ENCODE measurements around the gene STX5. TPM values are rescaled to one million over a fixed set of nuclear protein-coding genes. Genes with fewer than 3 reads are reported as not detected.
A peak's percentile ranks its signal among the peaks of the same experiment; 100 is the strongest.
"Not testable (repeated sequence)": the region's sequence is repeated elsewhere in the genome, so short reads cannot be mapped to it uniquely, and the experiment has no call there.

The STX5 gene
- total RNA-seq, 1 donor: 35.8 TPM

DNA sequence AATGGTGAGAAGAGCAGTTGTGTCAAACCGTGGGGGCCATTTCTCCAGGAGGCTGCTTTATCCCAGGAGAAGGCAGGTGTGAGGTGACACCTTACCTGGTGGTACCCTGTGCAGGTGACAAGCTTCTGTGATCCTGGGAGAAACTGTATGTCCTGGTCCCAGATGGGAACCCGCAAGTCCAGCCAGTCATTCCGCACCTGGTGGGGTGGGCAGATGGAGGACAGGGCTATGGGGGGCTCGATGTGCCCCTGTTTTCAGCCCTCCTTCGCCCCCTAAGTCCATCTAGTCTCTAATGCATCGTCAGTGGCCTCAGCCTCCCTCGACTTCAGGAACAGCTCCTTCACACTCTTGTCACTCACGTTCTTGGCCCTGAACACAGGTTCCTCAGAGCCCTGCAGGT is 3.5 kb upstream of the STX5 start:
- DNase-seq (ENCODE audit: insufficient read length, low spot score, missing footprints): no peak
- no peaks in the 10 kb centered on the region for H3K9me3 ChIP-seq (ENCODE audit: low read depth, low read length)
- H3K4me1 ChIP-seq (ENCODE audit: insufficient read depth, low read length): peaks cover 22% of the 10 kb centered on the region
- no peak overlapping the region for H2AFZ ChIP-seq (ENCODE audit: low read length)
- H3K27me3 ChIP-seq (ENCODE audit: insufficient read depth, low read length): no peaks in the 10 kb centered on the region
- H3K36me3 ChIP-seq (ENCODE audit: insufficient read depth, low read length): peaks cover 32% of the 10 kb centered on the region
- peaks cover 13% of the 10 kb centered on the region for H4K20me1 ChIP-seq (ENCODE audit: insufficient read depth, low read length)
- H3K27ac ChIP-seq (ENCODE audit: low read depth, low read length): no peak overlapping the region
- H3K4me2 ChIP-seq (ENCODE audit: insufficient read depth, low read length): no peak overlapping the region
- peaks cover 74% of the 10 kb centered on the region for H3K79me2 ChIP-seq (ENCODE audit: insufficient read depth, low read length)
- TF ChIP-seq, protein P1, sequence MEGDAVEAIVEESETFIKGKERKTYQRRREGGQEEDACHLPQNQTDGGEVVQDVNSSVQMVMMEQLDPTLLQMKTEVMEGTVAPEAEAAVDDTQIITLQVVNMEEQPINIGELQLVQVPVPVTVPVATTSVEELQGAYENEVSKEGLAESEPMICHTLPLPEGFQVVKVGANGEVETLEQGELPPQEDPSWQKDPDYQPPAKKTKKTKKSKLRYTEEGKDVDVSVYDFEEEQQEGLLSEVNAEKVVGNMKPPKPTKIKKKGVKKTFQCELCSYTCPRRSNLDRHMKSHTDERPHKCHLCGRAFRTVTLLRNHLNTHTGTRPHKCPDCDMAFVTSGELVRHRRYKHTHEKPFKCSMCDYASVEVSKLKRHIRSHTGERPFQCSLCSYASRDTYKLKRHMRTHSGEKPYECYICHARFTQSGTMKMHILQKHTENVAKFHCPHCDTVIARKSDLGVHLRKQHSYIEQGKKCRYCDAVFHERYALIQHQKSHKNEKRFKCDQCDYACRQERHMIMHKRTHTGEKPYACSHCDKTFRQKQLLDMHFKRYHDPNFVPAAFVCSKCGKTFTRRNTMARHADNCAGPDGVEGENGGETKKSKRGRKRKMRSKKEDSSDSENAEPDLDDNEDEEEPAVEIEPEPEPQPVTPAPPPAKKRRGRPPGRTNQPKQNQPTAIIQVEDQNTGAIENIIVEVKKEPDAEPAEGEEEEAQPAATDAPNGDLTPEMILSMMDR (IDR thresholded peaks at IDR 0.05; ENCODE audit: extremely low read depth, low read depth, low read length): no peak
- no peak overlapping the region for H3K4me3 ChIP-seq (ENCODE audit: insufficient read depth, low read length)

DNA sequence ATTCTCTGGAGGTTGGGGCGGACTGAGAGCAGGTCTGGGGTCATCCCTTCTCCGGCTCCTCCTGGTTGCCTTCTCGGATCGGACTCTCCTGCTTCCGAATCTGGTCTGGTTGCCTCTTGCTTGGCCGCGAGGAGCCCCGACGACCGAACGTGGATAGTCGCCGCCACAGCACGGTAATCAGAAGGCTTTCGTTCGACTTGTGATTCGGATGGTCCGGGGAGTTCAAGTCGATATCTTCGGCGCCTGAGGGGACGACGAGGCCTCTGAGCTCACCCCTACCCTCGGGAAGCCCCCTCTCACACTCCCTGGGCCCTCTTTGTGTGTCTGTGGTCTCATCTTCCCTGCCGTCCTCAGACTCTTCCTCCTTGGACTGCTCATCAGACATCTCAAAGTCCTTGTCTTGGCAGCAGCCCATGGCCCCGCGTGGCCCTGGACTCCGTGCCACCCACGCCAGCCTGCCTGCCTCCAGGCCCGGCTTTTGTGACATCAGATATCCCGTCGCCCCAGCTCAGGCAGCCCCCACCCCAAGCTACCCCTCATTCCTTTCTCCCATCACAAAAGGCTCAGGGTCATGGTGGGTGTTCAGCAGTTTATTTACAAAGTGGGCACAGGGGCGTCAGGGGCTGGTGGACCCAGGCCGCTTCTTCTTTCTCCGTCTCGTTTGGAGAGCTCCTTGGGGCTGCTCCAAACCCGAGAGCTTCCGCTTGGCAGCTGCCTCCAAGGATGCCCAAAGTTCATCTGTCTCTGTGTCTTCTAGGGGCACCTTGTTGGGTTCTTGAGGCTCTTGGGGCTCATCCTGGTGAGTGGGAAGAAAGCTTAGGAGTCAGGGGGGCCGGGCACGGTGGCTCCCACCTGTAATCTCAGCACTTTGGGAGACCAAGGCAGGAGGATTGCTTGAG is 734 bp upstream of the STX5 start, which contains the start of gene TEX54:
TEX54 (minus strand) TSS at position 506 of the 899 bp plus-strand sequence.
- H3K36me3 ChIP-seq (ENCODE audit: insufficient read depth, low read length): peaks cover 46% of the 10 kb centered on the region

DNA sequence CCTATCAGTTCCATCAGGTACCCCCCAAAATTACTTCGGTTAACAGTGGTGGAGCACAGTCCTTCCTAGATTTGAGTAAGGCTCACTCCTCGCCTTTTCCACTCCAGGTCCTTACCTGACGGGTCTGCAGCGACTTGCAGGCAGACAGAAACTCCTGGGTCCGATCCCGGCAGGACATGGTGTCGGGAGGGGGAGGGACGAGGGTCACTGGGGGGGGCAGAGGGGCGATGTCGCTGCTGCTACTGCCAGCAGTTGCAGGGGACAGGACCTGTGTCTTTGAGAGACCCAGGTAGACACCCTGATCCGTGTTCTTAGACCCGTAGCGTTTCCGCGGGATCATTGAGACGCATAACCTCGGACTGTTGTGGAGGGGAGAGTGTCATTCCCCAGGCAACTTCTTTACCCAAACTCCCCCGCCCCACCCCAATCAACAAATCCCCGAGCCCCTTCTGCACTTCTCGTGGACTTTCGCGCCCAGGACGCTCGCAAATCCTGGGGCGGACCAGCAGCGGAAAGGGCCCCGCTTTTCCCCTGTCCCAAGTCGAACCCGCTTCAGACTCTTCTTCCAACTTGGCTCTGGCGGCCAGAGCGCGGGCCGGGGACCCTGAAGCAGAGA is 839 bp downstream of the STX5 start:
- H3K27ac ChIP-seq (ENCODE audit: low read depth, low read length): peak overlapping the region; percentile 97
- DNase-seq (ENCODE audit: insufficient read length, low spot score, missing footprints): peak; percentile 29
- no peaks in the 10 kb centered on the region for H3K27me3 ChIP-seq (ENCODE audit: insufficient read depth, low read length)
- TF ChIP-seq, protein P1 (IDR thresholded peaks at IDR 0.05; ENCODE audit: extremely low read depth, low read depth, low read length): no peak
- peaks cover 14% of the 10 kb centered on the region for H3K4me1 ChIP-seq (ENCODE audit: insufficient read depth, low read length)
- peak overlapping the region; percentile 97 for H3K4me2 ChIP-seq (ENCODE audit: insufficient read depth, low read length)
- H3K9me3 ChIP-seq (ENCODE audit: low read depth, low read length): no peaks in the 10 kb centered on the region
- peaks cover 28% of the 10 kb centered on the region for H4K20me1 ChIP-seq (ENCODE audit: insufficient read depth, low read length)
- H3K36me3 ChIP-seq (ENCODE audit: insufficient read depth, low read length): peaks cover 57% of the 10 kb centered on the region
- H2AFZ ChIP-seq (ENCODE audit: low read length): peak overlapping the region; percentile 70
- H3K79me2 ChIP-seq (ENCODE audit: insufficient read depth, low read length): peaks cover 81% of the 10 kb centered on the region
- H3K4me3 ChIP-seq (ENCODE audit: insufficient read depth, low read length): peak overlapping the region; percentile 99

More for the DNA sequence above, 734 bp upstream of the STX5 start, which contains the start of gene TEX54:
- Histone ChIP-seq H3K9me3 (ENCODE audit: low read depth, low read length) (no peaks in the 10 kb centered on the region), H3K4me1 (ENCODE audit: insufficient read depth, low read length) (peaks cover 14% of the 10 kb centered on the region), H3K27me3 (ENCODE audit: insufficient read depth, low read length) (no peaks in the 10 kb centered on the region), H2AFZ (ENCODE audit: low read length) (peak within 1 kb of the TSS; percentile 82), H3K79me2 (ENCODE audit: insufficient read depth, low read length) (peaks cover 82% of the 10 kb centered on the region), H4K20me1 (ENCODE audit: insufficient read depth, low read length) (peaks cover 28% of the 10 kb centered on the region), H3K27ac (ENCODE audit: low read depth, low read length) (peak within 1 kb of the TSS; percentile 97), H3K4me3 (ENCODE audit: insufficient read depth, low read length) (peak within 1 kb of the TSS; percentile 99), H3K4me2 (ENCODE audit: insufficient read depth, low read length) (peak within 1 kb of the TSS; percentile 97)
- DNase-seq (ENCODE audit: insufficient read length, low spot score, missing footprints): peak; percentile 89
- TF ChIP-seq, protein P1 (IDR thresholded peaks at IDR 0.05; ENCODE audit: extremely low read depth, low read depth, low read length): no peak

DNA sequence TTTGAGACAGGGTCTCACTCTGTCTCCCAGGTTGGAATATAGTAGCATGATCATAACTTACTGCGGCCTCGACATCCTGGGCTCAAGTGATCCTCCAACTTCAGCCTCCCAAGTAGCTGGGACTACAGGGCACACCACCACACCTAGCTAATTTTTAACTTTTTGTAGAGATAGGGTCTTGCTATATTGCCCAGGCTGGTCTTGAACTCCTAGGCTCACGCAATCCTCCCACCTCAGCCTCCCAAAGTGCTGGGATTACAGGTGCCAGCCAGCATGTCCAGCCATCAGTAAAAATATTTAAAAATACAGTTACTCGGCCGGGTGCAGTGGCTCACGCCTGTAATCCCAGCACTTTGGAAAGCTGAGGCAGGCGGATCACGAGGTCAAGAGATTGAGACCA is 3.7 kb downstream of the STX5 start:
- not testable (repeated sequence) for H3K4me1 ChIP-seq (ENCODE audit: insufficient read depth, low read length); H3K4me2 ChIP-seq (ENCODE audit: insufficient read depth, low read length); H3K27me3 ChIP-seq (ENCODE audit: insufficient read depth, low read length); DNase-seq (ENCODE audit: insufficient read length, low spot score, missing footprints); H3K4me3 ChIP-seq (ENCODE audit: insufficient read depth, low read length); H3K27ac ChIP-seq (ENCODE audit: low read depth, low read length); H3K9me3 ChIP-seq (ENCODE audit: low read depth, low read length); H2AFZ ChIP-seq (ENCODE audit: low read length)
- H3K79me2 ChIP-seq (ENCODE audit: insufficient read depth, low read length): peaks cover 57% of the 10 kb centered on the region
- peaks cover 58% of the 10 kb centered on the region for H3K36me3 ChIP-seq (ENCODE audit: insufficient read depth, low read length)
- H4K20me1 ChIP-seq (ENCODE audit: insufficient read depth, low read length): peaks cover 26% of the 10 kb centered on the region
